HG03159 (cell line): ENCODE results near the gene CFAP251.
"Not testable (repeated sequence)": the region's sequence is repeated elsewhere in the genome, so short reads cannot be mapped to it uniquely, and the experiment has no call there.

Source experiments
- ATAC-seq: cut with Tn5 transposase; IDR thresholded peaks from one replicate; pipeline ENCODE4 v1.9.1; 2021; ENCODE audit warnings: mild to moderate bottlenecking, moderate library complexity; ENCODE audit not compliant: unreplicated experiment

The CFAP251 gene

GRCh38 chr12:121908702-121909101 is 9.7 kb upstream of the CFAP251 start:
- no peak for ATAC-seq

- ATAC-seq = no peak
Observed at GRCh38 chr12:121911824-121912585, 6.4 kb upstream of the CFAP251 start.

- ATAC-seq = no peak
Observed at GRCh38 chr12:121915841-121916321, 2.5 kb upstream of the CFAP251 start.

DNA sequence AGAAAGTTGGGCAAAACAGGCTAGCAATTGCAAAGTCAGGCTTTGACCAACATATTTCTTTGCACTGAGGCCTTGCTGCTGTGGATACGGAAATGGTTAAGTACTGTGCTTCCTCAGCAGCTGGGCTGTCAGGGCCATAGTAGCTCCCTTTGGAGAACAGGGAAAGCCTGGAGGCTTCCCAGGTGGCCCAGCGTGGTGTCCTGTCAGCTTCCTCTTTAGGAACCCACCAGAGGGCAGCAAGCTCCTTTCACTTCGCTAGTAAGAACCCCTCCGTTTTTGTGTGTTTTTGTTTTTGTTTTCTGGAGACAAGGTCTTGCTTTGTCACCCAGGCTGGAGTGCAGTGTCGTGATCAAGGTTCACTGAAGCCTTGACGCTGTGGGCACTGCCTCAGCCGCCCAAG is 1.7 kb upstream of the CFAP251 start:
- ATAC-seq = no peak

- ATAC-seq = peak; percentile 17
Observed at GRCh38 chr12:121918679-121919038, 267 bp downstream of the CFAP251 start.

DNA sequence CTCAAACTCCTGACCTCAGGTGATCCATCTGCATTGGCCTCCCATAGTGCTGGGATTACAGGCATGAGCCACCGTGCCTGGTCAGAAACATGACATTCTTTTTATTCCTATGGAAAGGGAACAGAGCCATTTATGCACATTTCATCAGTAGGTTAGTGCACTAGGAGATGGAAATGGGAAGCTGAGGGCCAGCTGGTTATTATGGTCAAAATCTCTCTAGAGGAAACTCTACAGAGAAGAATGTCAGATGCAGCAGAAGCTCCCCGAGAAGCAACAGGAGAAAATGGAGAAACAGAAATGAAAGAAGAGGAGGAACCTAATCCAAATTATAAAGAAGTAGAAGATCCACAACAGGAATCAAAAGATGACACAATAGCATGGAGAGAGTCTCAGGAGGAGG is 2.7 kb downstream of the CFAP251 start:
- ATAC-seq = no peak

- ATAC-seq = no peak
Observed at GRCh38 chr12:121925358-121925695, 6.9 kb downstream of the CFAP251 start.

DNA sequence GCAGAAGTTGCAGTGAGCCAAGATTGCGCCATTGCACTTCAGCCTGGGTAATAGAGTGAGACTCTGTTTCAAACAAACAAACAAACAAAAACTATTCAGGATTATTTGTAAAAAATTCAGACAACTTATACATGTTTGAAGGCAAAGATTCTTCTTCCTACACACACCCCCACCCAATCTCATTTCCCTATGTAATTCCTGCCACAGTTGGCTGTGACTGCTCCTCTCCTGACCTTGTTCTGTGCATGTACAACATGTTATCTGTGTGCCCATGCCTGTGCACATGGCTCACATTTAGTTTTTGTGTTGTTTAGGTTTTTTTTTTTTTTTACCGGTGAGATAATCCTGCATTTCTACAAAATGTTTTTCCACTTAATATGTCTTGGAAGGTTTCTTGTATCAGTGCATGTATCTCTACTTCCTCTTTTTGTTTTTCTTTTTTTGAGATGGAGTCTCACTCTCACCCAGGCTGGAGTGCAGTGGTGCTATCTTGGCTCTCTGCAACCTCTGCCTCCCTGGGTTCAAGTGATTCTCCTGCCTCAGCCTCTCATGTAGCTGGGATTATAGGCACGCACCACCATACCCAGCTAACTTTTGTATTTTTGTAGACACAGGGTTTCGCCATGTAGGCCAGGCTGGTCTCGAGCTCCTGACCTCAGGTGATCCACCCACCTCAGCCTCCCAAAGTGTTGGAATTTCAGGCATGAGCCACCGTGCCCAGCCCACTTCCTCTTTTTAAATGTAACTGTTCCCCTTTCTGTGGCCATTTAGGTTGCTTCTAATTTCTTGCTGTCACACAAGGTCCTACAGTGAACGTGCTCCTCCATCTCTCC is 8.7 kb downstream of the CFAP251 start:
- no peak for ATAC-seq

DNA sequence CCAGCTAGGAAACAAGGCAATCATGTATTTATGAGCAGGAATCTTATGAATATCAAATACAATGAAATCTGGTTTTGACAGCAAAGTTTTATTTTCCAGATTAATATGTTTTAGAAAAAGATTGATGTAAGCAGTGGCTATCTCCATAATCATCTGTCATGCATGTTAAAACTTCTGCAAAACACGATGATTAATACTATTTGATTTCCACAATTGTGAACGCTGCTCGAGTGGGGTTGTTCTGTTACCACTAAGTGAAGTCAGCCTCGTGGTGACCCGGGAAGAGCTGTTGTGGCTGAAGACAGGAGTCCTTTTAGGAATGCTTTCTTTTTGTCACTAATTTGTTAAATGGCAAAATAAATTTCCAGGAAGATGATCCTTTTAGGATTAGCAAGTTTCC is 9.4 kb downstream of the CFAP251 start:
- ATAC-seq = no peak

DNA sequence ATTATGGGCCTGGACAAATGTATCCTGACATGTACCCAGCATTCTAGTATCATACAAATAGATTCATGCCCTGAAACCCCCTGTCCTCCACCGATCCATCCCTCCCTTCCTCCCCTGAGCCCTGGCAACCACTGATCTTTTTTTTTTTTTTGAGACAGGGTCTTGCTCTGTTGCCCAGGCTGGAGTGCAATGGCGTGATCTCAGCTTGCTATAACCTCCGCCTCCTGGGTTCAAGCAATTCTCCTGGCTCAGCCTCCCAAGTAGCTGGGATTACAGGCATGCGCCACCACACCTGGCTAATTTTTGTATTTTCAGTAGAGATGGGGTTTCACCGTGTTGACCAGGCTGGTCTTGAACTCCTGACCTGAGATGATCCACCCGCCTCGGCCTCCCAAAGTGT is 11.2 kb downstream of the CFAP251 start:
- ATAC-seq = not testable (repeated sequence)

DNA sequence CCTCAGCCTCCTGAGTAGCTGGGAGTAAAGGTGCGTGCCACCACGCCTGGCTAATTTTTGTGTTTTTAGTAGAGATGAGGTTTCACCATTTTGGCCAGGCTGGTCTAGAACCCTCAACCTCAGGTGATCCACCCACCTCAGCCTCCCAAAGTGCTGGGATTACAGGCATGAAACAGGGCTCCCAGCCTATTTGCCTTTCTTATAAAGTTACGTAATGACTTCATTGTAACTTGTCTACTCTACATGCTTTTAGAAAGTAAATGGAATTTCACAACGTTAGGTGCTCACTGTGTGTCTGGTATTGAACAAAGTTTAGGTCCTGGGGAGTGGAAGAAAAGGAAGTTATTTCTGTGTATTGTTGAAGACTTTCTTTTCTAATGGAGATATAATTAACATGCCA is 12.5 kb downstream of the CFAP251 start:
- no peak for ATAC-seq

DNA sequence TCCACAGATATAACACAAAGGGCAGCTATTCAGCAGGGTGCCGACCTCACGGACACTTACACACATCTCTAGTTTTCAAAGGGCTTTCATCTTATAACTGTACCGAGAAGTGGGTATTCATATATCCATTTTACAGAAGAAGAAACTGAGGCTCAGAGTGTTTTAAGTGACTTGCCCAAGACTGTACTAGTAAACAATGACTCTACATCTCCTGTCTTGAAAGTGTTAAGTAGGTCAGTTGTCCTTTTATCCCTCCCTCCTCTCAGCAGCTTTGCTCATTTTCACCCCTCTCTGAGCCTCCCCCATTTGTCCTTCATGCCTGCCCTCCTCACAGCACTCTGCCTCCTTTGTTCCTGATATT is 13.8 kb downstream of the CFAP251 start:
- ATAC-seq = no peak

DNA sequence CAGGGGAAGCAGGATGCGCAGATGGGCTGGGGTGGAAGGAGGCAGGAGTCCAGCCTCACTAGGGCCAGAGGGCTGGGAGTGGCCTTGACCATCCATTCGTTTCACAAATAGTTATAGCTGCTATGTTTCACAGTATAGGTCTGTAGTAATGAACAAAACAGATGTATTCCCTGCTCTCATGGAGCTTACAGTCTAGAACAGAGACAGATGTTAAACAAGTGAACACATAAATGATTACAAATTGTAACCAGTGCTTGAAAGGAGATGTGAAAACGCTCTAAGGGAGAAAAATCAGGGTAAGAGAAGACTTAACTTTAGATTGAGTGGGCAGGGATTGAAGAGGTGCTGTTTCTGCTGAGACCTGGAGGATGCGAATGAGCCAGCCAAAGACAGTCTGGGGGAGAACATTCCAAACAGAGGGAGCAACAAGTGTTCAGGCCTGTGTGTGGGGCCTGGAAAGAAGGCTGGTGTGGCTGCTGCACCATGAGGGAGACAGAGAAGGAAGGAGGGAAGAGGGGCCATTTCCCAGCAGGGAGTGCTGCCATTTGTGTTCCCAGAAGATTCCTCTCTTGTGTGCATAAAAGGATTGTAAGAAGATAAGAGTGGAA is 14.6 kb downstream of the CFAP251 start:
- ATAC-seq = no peak

- ATAC-seq = no peak
Observed at GRCh38 chr12:121933522-121934308, 15.3 kb downstream of the CFAP251 start.

GRCh38 chr12:121934309-121934664 is 15.9 kb downstream of the CFAP251 start:
- no peak for ATAC-seq

- no peak for ATAC-seq
Observed at GRCh38 chr12:121937654-121938053, 19.3 kb downstream of the CFAP251 start.

GRCh38 chr12:121939186-121939585 is 20.8 kb downstream of the CFAP251 start:
- ATAC-seq = no peak

GRCh38 chr12:121939992-121940766 is 21.8 kb downstream of the CFAP251 start:
- no peak for ATAC-seq

- no peak for ATAC-seq
Observed at GRCh38 chr12:121942145-121942718, 23.8 kb downstream of the CFAP251 start.

GRCh38 chr12:121943926-121944325 is 25.5 kb downstream of the CFAP251 start:
- ATAC-seq = no peak
